DND-41 (cell line): Measurements from ENCODE around the gene WDR17.

Experiments
- ATAC-seq: fragments of 200-7000 bp; cut with Tn5 transposase; 3 replicates; pipeline ENCODE4 v1.9.1; 2021; ENCODE audit warnings: low read depth; ENCODE audit not compliant: insufficient read depth
- DNase-seq: peaks from one replicate; pipeline ENCODE4 v3.0.0-alpha.2; 2020
- H2AFZ ChIP-seq: 2 replicates; pipeline ENCODE4 v1.6.0; 2012; ENCODE audit warnings: low read depth, low read length
- H3K27ac ChIP-seq: 2 replicates; pipeline ENCODE4 v1.5.1; 2012; ENCODE audit warnings: low read length, inconsistent platforms
- H3K27me3 ChIP-seq: fragments of 200-600 bp; sonication (generic); 2 replicates; pipeline ENCODE4 v1.6.0; 2012; ENCODE audit warnings: low read length, mild to moderate bottlenecking, inconsistent platforms; ENCODE audit not compliant: insufficient read depth, poor library complexity
- H3K36me3 ChIP-seq: 2 replicates; pipeline ENCODE4 v1.5.1; 2012; ENCODE audit warnings: low read length, inconsistent platforms; ENCODE audit not compliant: insufficient read depth
- H3K4me1 ChIP-seq: 2 replicates; pipeline ENCODE4 v1.5.1; 2012; ENCODE audit warnings: mild to moderate bottlenecking, low read length; ENCODE audit not compliant: insufficient read depth
- H3K4me2 ChIP-seq: 2 replicates; pipeline ENCODE4 v1.6.0; 2012; ENCODE audit warnings: mild to moderate bottlenecking, moderate library complexity, low read length, inconsistent platforms; ENCODE audit not compliant: insufficient read depth
- H3K4me3 ChIP-seq, 2 experiments: fragments of 200-600 bp in 1 of 2; shearing (Covaris generic) in 1 of 2; 2 replicates each; pipeline ENCODE4 v1.5.1; 2012 to 2016; ENCODE audit warnings: inconsistent platforms in 2 of 2, low read length in 2 of 2, mild to moderate bottlenecking in 2 of 2, low read depth in 1 of 2, moderate library complexity in 1 of 2
- H3K79me2 ChIP-seq: 2 replicates; pipeline ENCODE4 v1.6.0; 2012; ENCODE audit warnings: low read length, inconsistent platforms; ENCODE audit not compliant: insufficient read depth
- H3K9ac ChIP-seq: 2 replicates; pipeline ENCODE4 v1.6.0; 2012; ENCODE audit warnings: low read depth, mild to moderate bottlenecking, inconsistent platforms, low read length, moderate library complexity
- H3K9me3 ChIP-seq: 2 replicates; pipeline ENCODE4 v1.5.1; 2012; ENCODE audit warnings: low read length, moderate library complexity, mild to moderate bottlenecking, inconsistent platforms; ENCODE audit not compliant: insufficient read depth, severe bottlenecking
- H4K20me1 ChIP-seq: 2 replicates; pipeline ENCODE4 v1.6.0; 2012; ENCODE audit warnings: low read length; ENCODE audit not compliant: insufficient read depth
- CTCF ChIP-seq: IDR thresholded peaks from 2 replicates; pipeline ENCODE4 v1.5.1; 2012; ENCODE audit warnings: borderline replicate concordance, low read length, moderate library complexity, mild to moderate bottlenecking; ENCODE audit not compliant: poor library complexity, severe bottlenecking; ENCODE audit errors: extremely low read depth
- EZH2 ChIP-seq: IDR thresholded peaks from 3 replicates; pipeline ENCODE4 v1.6.1; 2012; ENCODE audit warnings: borderline replicate concordance, low read depth, mild to moderate bottlenecking, moderate library complexity, low read length, inconsistent platforms; ENCODE audit not compliant: severe bottlenecking

The WDR17 gene

GRCh38 chr4:176099314-176099713 lies 33.7 kb downstream of the WDR17 start:
- H2AFZ ChIP-seq: no peak overlapping the region
- H3K9me3 ChIP-seq: no peaks in the 10 kb centered on the region
- H3K27me3 ChIP-seq: peaks cover 8% of the 10 kb centered on the region
- H3K9ac ChIP-seq: no peak overlapping the region
- no peaks in the 10 kb centered on the region for H3K36me3 ChIP-seq
- no peak overlapping the region for H3K4me3 ChIP-seq
- H4K20me1 ChIP-seq: no peaks in the 10 kb centered on the region
- H3K4me1 ChIP-seq: no peaks in the 10 kb centered on the region
- DNase-seq (no peak), ATAC-seq (no peak)
- TF ChIP-seq CTCF: no peak
- TF ChIP-seq EZH2: no peak
- H3K27ac ChIP-seq: no peak overlapping the region
- H3K4me2 ChIP-seq: no peak overlapping the region
- no peaks in the 10 kb centered on the region for H3K79me2 ChIP-seq

GRCh38 chr4:176102414-176103063 lies 36.9 kb downstream of the WDR17 start:
- Histone ChIP-seq H3K36me3 (no peaks in the 10 kb centered on the region), H3K9me3 (no peaks in the 10 kb centered on the region), H4K20me1 (no peaks in the 10 kb centered on the region), H3K4me1 (no peaks in the 10 kb centered on the region), H3K4me3 (no peak overlapping the region), H3K27me3 (peaks cover 8% of the 10 kb centered on the region), H3K27ac (no peak overlapping the region), H3K4me2 (no peak overlapping the region), H2AFZ (no peak overlapping the region), H3K79me2 (no peaks in the 10 kb centered on the region), H3K9ac (no peak overlapping the region)
- TF ChIP-seq CTCF (no peak), EZH2 (no peak)
- no peak for ATAC-seq
- DNase-seq: no peak

- H3K4me3 ChIP-seq: no peak overlapping the region
- H3K4me1 ChIP-seq: no peaks in the 10 kb centered on the region
- no peaks in the 10 kb centered on the region for H3K36me3 ChIP-seq
- no peak overlapping the region for H3K4me2 ChIP-seq
- no peaks in the 10 kb centered on the region for H3K27me3 ChIP-seq
- DNase-seq: no peak
- no peaks in the 10 kb centered on the region for H3K79me2 ChIP-seq
- no peak overlapping the region for H3K9ac ChIP-seq
- ATAC-seq: no peak
- H4K20me1 ChIP-seq: no peaks in the 10 kb centered on the region
- TF ChIP-seq EZH2 (no peak), CTCF (no peak)
- no peak overlapping the region for H2AFZ ChIP-seq
- no peak overlapping the region for H3K27ac ChIP-seq
- no peaks in the 10 kb centered on the region for H3K9me3 ChIP-seq
Observed at GRCh38 chr4:176107695-176108094, 42.1 kb downstream of the WDR17 start.
